D721Med (cell line): ENCODE data around the gene MCIDAS.

Experiments used
- DNase-seq: peaks from one replicate; pipeline ENCODE4 v3.0.0; 2011; ENCODE audit warnings: low spot score; ENCODE audit not compliant: insufficient read length
- FAIRE-seq: peaks from 2 replicates; lab custom pipeline; 2011; peaks lifted over from hg19 to GRCh38; lab: Jason Lieb, UNC
- CTCF ChIP-seq: IDR thresholded peaks from 2 replicates; pipeline ENCODE4 v1.5.1; 2012; ENCODE audit warnings: mild to moderate bottlenecking, control low read depth; ENCODE audit not compliant: insufficient read depth; ENCODE audit errors: missing control alignments

MCIDAS gene

GRCh38 chr5:55188656-55189540 lies 38.2 kb downstream of the MCIDAS start:
- no peak for FAIRE-seq
- DNase-seq, result no peak
- TF ChIP-seq CTCF, result no peak

GRCh38 chr5:55187370-55187769 lies 39.7 kb downstream of the MCIDAS start:
- TF ChIP-seq CTCF, result peak; percentile 57
- DNase-seq (peak; percentile 23), FAIRE-seq (no peak)

- FAIRE-seq, result no peak
These were observed 47.1 kb downstream of the MCIDAS start for GRCh38 chr5:55180016-55180415.

GRCh38 chr5:55177078-55177477 lies 50.0 kb downstream of the MCIDAS start:
- FAIRE-seq (no peak), DNase-seq (no peak)
- TF ChIP-seq CTCF, result no peak

More at GRCh38 chr5:55180016-55180415, 47.1 kb downstream of the MCIDAS start:
- no peak for TF ChIP-seq CTCF
- no peak for DNase-seq

GRCh38 chr5:55176176-55176818 lies 50.8 kb downstream of the MCIDAS start:
- DNase-seq, result peak; percentile 33
- no peak for TF ChIP-seq CTCF
- no peak for FAIRE-seq

GRCh38 chr5:55175781-55176175 lies 51.3 kb downstream of the MCIDAS start:
- FAIRE-seq, result no peak
- no peak for DNase-seq

More at GRCh38 chr5:55175781-55176175, 51.3 kb downstream of the MCIDAS start:
- TF ChIP-seq CTCF, result no peak
